Germinal center (tissue), 1 donor: Measurements from ENCODE around the gene ATAD2B.
A peak's percentile ranks its signal among the peaks of the same experiment; 100 is the strongest.
"Not testable (repeated sequence)": the region's sequence is repeated elsewhere in the genome, so short reads cannot be mapped to it uniquely, and the experiment has no call there.

Experiments used
- DNase-seq: peaks from one replicate; pipeline ENCODE4 v3.0.0; 2012; ENCODE audit warnings: mixed read lengths, low spot score

The ATAD2B gene

GRCh38 chr2:23789012-23789411, 137.9 kb downstream of the ATAD2B start:
- DNase-seq = no peak

GRCh38 chr2:23788100-23788499, 138.8 kb downstream of the ATAD2B start:
- no peak for DNase-seq

- no peak for DNase-seq
Observed at GRCh38 chr2:23784971-23785370, 142.0 kb downstream of the ATAD2B start.

- no peak for DNase-seq
Observed at GRCh38 chr2:23782646-23783045, 144.3 kb downstream of the ATAD2B start.

- no peak for DNase-seq
Observed at GRCh38 chr2:23782126-23782525, 144.8 kb downstream of the ATAD2B start.

- not testable (repeated sequence) for DNase-seq
Observed at GRCh38 chr2:23780465-23780864, 146.5 kb downstream of the ATAD2B start.

GRCh38 chr2:23777826-23778225, 149.1 kb downstream of the ATAD2B start:
- DNase-seq = no peak

GRCh38 chr2:23776021-23776420, 150.9 kb downstream of the ATAD2B start:
- DNase-seq = no peak

- peak; percentile 37 for DNase-seq
Observed at GRCh38 chr2:23772684-23773083, 154.2 kb downstream of the ATAD2B start.

GRCh38 chr2:23772056-23772455, 154.9 kb downstream of the ATAD2B start:
- no peak for DNase-seq

GRCh38 chr2:23769364-23769763, 157.6 kb downstream of the ATAD2B start:
- no peak for DNase-seq

GRCh38 chr2:23767876-23768621, 158.9 kb downstream of the ATAD2B start:
- DNase-seq = no peak

- no peak for DNase-seq
Observed at GRCh38 chr2:23762141-23762540, 164.8 kb downstream of the ATAD2B start.

GRCh38 chr2:23761638-23762037, 165.3 kb downstream of the ATAD2B start:
- DNase-seq = no peak

GRCh38 chr2:23760736-23761135, 166.2 kb downstream of the ATAD2B start:
- DNase-seq = no peak

GRCh38 chr2:23757686-23758433, 169.1 kb downstream of the ATAD2B start:
- DNase-seq = no peak

GRCh38 chr2:23756593-23757292, 170.2 kb downstream of the ATAD2B start:
- no peak for DNase-seq

GRCh38 chr2:23754970-23755369, 172.0 kb downstream of the ATAD2B start:
- DNase-seq = no peak

GRCh38 chr2:23753291-23754010, 173.5 kb downstream of the ATAD2B start:
- no peak for DNase-seq

GRCh38 chr2:23751747-23752265, 175.1 kb downstream of the ATAD2B start:
- DNase-seq = no peak

GRCh38 chr2:23746141-23746863, 180.6 kb downstream of the ATAD2B start:
- DNase-seq = no peak
